Measurements from ENCODE around the gene MAP2. TPM values are rescaled to one million over a fixed set of nuclear protein-coding genes. Genes with fewer than 3 reads are reported as not detected.
"Not testable (repeated sequence)": the region's sequence is repeated elsewhere in the genome, so short reads cannot be mapped to it uniquely, and the experiment has no call there.

The MAP2 gene
- total RNA-seq, 4 donors from 2014 or later: 5.8 to 14.5 (median 8.8) TPM

DNA sequence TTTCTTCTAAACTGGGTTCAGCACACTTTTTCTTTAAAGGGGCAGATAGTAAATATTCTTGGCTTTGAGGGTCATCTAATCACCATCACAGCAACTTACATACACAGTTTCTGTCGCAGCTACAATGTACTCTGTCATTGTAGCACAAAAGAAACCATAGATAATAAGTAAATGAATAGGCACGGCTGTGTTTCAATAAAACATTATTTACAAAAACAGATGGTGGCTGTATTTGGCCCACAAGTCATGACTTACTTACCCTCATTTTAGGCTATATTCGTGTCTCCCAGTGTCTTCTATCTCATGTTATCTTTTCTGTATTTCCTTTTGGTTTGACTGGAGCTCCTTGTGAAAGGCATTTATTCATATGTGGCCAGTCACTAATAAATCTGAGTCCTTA, 168.3 kb downstream of the MAP2 start:
- DNase-seq: no peak
- TF ChIP-seq, protein P1, sequence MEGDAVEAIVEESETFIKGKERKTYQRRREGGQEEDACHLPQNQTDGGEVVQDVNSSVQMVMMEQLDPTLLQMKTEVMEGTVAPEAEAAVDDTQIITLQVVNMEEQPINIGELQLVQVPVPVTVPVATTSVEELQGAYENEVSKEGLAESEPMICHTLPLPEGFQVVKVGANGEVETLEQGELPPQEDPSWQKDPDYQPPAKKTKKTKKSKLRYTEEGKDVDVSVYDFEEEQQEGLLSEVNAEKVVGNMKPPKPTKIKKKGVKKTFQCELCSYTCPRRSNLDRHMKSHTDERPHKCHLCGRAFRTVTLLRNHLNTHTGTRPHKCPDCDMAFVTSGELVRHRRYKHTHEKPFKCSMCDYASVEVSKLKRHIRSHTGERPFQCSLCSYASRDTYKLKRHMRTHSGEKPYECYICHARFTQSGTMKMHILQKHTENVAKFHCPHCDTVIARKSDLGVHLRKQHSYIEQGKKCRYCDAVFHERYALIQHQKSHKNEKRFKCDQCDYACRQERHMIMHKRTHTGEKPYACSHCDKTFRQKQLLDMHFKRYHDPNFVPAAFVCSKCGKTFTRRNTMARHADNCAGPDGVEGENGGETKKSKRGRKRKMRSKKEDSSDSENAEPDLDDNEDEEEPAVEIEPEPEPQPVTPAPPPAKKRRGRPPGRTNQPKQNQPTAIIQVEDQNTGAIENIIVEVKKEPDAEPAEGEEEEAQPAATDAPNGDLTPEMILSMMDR (IDR thresholded peaks at IDR 0.05): no peak
- no peak for TF ChIP-seq POLR2A (IDR thresholded peaks at IDR 0.05)
- no peaks in the 10 kb centered on the region for H3K36me3 ChIP-seq
- WGBS, 2 donors: 42 to 49% methylated on average over 3 of the region's 3 CpGs
- H3K4me3 ChIP-seq: no peak overlapping the region
- no peaks in the 10 kb centered on the region for H3K4me1 ChIP-seq
- H3K27me3 ChIP-seq: no peaks in the 10 kb centered on the region
- no peaks in the 10 kb centered on the region for H3K9me3 ChIP-seq
- intact Hi-C loops (cut with DNase I): no loop called here
- no peak overlapping the region for H3K27ac ChIP-seq

DNA sequence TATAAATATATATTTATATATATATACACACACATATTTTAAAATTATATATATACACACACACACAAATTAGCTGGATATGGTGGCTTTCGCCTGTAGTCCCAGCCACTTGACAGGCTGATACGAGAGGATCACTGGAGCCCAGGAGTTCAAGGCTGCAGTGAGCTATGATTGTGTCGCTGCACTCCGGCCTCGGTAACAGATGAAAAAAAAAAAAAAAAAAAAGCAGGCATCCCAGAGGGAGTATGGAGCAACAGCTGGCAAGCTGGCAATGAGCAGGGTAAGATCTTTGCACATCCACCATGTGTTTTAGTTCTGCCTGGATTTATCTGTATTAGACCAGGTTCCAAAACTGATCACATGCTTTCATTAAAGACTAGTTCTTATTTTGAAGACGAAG, 170.1 kb downstream of the MAP2 start:
- DNase-seq: no peak
- H3K27me3 ChIP-seq: no peaks in the 10 kb centered on the region
- H3K36me3 ChIP-seq: no peaks in the 10 kb centered on the region
- 91 to 95% methylated on average over 6 of the region's 6 CpGs for WGBS, 2 donors
- H3K4me1 ChIP-seq: no peaks in the 10 kb centered on the region
- no peaks in the 10 kb centered on the region for H3K9me3 ChIP-seq
- H3K27ac ChIP-seq: no peak overlapping the region
- TF ChIP-seq, protein P1 (IDR thresholded peaks at IDR 0.05): no peak
- no peak for TF ChIP-seq POLR2A (IDR thresholded peaks at IDR 0.05)
- H3K4me3 ChIP-seq: no peak overlapping the region
- intact Hi-C loops (cut with DNase I): no loop called here

DNA sequence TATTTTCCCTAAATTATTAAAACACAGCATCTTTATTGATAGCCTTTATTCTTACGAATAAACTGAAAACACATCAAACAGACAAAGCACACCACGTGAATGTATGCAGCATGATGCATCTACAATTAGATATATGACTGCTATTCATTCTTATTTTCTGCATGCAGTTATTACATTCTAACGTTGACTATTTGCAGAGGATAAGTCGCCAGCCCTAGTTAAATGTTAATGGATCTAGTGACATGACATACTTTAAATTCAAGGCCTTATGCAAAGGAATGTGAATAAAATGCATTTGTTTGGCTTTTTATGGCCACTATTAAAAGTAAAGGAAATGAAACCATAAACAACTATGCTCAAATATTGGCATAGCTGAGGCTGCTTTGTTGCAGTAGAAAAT, 172.4 kb downstream of the MAP2 start:
- Histone ChIP-seq H3K9me3 (no peaks in the 10 kb centered on the region), H3K27ac (no peak overlapping the region), H3K4me3 (no peak overlapping the region), H3K4me1 (no peaks in the 10 kb centered on the region), H3K36me3 (no peaks in the 10 kb centered on the region), H3K27me3 (no peaks in the 10 kb centered on the region)
- DNase-seq: no peak
- intact Hi-C loops (cut with DNase I): no loop called here
- TF ChIP-seq, protein P1 (IDR thresholded peaks at IDR 0.05): no peak
- no peak for TF ChIP-seq POLR2A (IDR thresholded peaks at IDR 0.05)
- 59 to 74% methylated on average over 4 of the region's 4 CpGs for WGBS, 2 donors

DNA sequence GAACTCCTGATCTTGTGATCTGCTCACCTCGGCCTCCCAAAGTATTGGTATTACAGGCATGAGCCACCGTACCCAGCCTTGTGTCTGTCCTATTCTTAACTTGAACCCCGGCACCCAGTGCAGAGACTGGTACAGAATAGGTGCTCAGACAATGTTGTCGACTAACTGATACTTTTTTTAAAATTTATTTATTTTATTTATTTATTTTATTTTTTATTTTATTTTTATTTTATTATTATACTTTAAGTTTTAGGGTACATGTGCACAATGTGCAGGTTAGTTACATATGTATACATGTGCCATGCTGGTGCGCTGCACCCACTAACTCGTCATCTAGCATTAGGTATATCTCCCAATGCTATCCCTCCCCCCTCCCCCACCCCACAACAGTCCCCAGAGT, 174.4 kb downstream of the MAP2 start:
- H3K36me3 ChIP-seq; DNase-seq; H3K9me3 ChIP-seq; H3K27me3 ChIP-seq; H3K4me1 ChIP-seq; H3K4me3 ChIP-seq; H3K27ac ChIP-seq; intact Hi-C loops (cut with DNase I): not testable (repeated sequence)
- 87 to 91% methylated on average over 4 to 6 of the region's 6 CpGs for WGBS, 2 donors

DNA sequence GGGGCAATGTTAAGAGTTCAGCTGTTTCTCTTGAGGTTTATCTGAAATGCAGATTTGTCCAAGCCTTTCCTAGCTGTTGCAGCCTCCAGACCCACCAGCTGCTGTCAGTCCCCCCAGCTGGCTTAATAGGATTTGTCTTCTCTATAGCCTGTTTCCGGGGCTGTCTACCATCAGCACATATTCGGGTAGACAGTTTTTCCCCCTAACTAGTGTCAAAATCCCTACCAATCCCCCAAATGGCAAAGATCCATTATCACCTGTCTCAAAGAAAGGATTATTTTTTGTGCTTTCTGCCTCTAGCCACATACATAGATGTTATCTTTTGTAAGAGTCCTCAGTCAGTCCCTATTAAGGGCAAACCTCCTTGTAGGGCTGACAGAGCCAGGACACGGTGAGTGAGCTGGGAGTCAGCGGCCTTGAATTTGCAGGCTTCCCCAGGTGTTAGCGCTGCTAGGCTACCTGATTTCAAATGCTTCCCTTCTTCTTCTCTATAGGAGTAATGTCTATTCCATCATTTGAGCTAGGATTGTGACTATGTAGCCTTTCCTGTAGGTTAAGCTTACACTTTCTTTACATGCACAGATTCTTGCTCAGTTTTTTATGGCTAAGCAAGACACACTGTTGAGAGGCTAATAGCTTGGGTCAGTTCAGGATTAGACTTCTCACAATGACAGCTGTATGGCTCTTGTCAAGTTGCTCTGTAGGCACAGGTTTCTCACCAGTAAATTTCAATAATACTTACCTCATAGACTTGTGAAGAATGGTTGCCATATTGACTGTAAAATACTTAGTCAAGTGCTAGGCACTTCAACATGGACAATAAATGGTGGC, 176.7 kb downstream of the MAP2 start:
- TF ChIP-seq, protein P1 (IDR thresholded peaks at IDR 0.05): no peak
- TF ChIP-seq POLR2A (IDR thresholded peaks at IDR 0.05): no peak
- intact Hi-C loops (cut with DNase I): no loop called here
- Histone ChIP-seq H3K9me3 (no peaks in the 10 kb centered on the region), H3K27me3 (no peaks in the 10 kb centered on the region), H3K4me3 (no peak overlapping the region), H3K27ac (no peak overlapping the region), H3K4me1 (no peaks in the 10 kb centered on the region), H3K36me3 (no peaks in the 10 kb centered on the region)
- 67 to 80% methylated on average over 4 to 5 of the region's 5 CpGs for WGBS, 2 donors
- no peak for DNase-seq
